ENCODE data around the gene HS3ST4. TPM values are rescaled to one million over a fixed set of nuclear protein-coding genes. Genes with fewer than 3 reads are reported as not detected.

Gene HS3ST4
- polyA plus RNA-seq, 1 donor (not counting 4 experiments of a cell fraction or from before 2014, with no cell fraction given), result not detected

DNA sequence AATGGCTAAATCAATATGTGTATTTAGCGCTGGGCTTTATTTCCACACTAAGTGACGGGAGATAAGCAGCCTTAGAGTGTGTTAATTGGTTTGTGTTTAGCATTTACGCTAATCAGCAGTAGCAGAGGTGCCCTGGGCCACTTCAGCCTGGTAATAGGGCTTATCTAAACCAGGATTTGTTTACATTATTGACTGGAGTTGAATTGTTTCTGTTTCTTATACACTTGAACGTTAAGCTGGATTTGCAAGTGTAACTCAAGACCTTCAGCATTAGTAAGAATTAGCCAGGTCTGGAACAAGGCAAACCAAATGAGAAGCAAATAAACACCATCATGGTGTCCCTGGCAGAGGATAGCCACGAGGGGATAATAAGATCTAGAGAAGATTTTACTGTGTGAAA lies 313.6 kb downstream of the HS3ST4 start:
- Histone ChIP-seq H4K20me1 (ENCODE audit: control insufficient read depth, extremely low read depth, insufficient read depth, low read length) (no peaks in the 10 kb centered on the region), H3K4me2 (ENCODE audit: control insufficient read depth, extremely low read depth, insufficient read depth, low read depth, low read length) (no peak overlapping the region), H3K9me1 (ENCODE audit: control insufficient read depth, extremely low read depth, insufficient read depth, low read length) (no peaks in the 10 kb centered on the region), H3K27ac (ENCODE audit: control insufficient read depth, insufficient read depth, low read length) (no peak overlapping the region), H2AFZ (ENCODE audit: control insufficient read depth, low read length) (no peak overlapping the region), H3K9ac (ENCODE audit: control insufficient read depth, extremely low read depth, insufficient read depth, low read length) (no peak overlapping the region), H3K4me3 (ENCODE audit: control insufficient read depth in 2 of 3, extremely low read depth in 1 of 3, insufficient read depth in 2 of 3, low read depth in 1 of 3, low read length in 3 of 3) (no peak overlapping the region), H3K27me3 (ENCODE audit: control insufficient read depth, extremely low read depth, insufficient read depth, low read length) (no peaks in the 10 kb centered on the region), H3K79me2 (ENCODE audit: control insufficient read depth, insufficient read depth, low read length) (no peaks in the 10 kb centered on the region), H3K36me3 (ENCODE audit: control insufficient read depth in 2 of 2, extremely low read depth in 1 of 2, insufficient read depth in 2 of 2, low read length in 2 of 2) (no peaks in the 10 kb centered on the region), H3K9me3 (ENCODE audit: control insufficient read depth, low read depth, low read length) (peaks cover 8% of the 10 kb centered on the region), H3K4me1 (ENCODE audit: control insufficient read depth, extremely low read depth, insufficient read depth, low read length) (no peaks in the 10 kb centered on the region)
- DNase-seq (ENCODE audit: low read depth, low spot score) (no peak), FAIRE-seq (no peak)
- dilution Hi-C loops (cut with MboI; ENCODE audit: extremely low pct_ligation_motif_present, low sequenced_read_pairs), result no loop called here
- TF ChIP-seq EZH2 (IDR thresholded peaks at IDR 0.05; ENCODE audit: low read length), result no peak
- TF ChIP-seq, protein P1, sequence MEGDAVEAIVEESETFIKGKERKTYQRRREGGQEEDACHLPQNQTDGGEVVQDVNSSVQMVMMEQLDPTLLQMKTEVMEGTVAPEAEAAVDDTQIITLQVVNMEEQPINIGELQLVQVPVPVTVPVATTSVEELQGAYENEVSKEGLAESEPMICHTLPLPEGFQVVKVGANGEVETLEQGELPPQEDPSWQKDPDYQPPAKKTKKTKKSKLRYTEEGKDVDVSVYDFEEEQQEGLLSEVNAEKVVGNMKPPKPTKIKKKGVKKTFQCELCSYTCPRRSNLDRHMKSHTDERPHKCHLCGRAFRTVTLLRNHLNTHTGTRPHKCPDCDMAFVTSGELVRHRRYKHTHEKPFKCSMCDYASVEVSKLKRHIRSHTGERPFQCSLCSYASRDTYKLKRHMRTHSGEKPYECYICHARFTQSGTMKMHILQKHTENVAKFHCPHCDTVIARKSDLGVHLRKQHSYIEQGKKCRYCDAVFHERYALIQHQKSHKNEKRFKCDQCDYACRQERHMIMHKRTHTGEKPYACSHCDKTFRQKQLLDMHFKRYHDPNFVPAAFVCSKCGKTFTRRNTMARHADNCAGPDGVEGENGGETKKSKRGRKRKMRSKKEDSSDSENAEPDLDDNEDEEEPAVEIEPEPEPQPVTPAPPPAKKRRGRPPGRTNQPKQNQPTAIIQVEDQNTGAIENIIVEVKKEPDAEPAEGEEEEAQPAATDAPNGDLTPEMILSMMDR (optimal IDR thresholded peaks at IDR 0.05 in 1 of 3, IDR thresholded peaks at IDR 0.05 in 1 of 3, conservative IDR thresholded peaks at IDR 0.05 in 1 of 3; ENCODE audit: extremely low read depth in 1 of 3, insufficient read depth in 2 of 3, low read length in 3 of 3), result no peak

DNA sequence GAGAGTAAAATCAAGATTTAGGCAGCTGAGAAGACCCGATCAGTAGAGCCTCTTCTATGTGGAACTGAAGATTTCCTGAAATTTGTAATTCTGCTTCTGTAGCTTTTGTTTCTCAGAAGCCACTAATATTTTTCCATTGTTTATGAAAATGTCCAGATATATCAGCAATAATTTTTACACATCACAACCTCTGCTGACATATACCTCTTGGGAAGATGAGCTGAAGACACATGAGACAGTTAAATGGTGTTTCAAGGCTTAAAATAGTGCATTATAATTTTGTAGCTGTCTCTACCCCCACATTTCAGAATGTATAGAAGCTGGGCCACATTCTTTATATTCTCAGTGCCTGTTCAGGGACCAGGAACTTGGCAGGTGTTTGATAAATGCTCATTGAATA lies 320.6 kb downstream of the HS3ST4 start:
- no peaks in the 10 kb centered on the region for H4K20me1 ChIP-seq (ENCODE audit: control insufficient read depth, extremely low read depth, insufficient read depth, low read length)
- H3K27me3 ChIP-seq (ENCODE audit: control insufficient read depth, extremely low read depth, insufficient read depth, low read length), result no peaks in the 10 kb centered on the region
- no peaks in the 10 kb centered on the region for H3K4me1 ChIP-seq (ENCODE audit: control insufficient read depth, extremely low read depth, insufficient read depth, low read length)
- FAIRE-seq (no peak), DNase-seq (ENCODE audit: low read depth, low spot score) (no peak)
- H3K9ac ChIP-seq (ENCODE audit: control insufficient read depth, extremely low read depth, insufficient read depth, low read length), result no peak overlapping the region
- no peaks in the 10 kb centered on the region for H3K9me1 ChIP-seq (ENCODE audit: control insufficient read depth, extremely low read depth, insufficient read depth, low read length)
- no peak for TF ChIP-seq EZH2 (IDR thresholded peaks at IDR 0.05; ENCODE audit: low read length)
- TF ChIP-seq, protein P1 (optimal IDR thresholded peaks at IDR 0.05 in 1 of 3, IDR thresholded peaks at IDR 0.05 in 1 of 3, conservative IDR thresholded peaks at IDR 0.05 in 1 of 3; ENCODE audit: extremely low read depth in 1 of 3, insufficient read depth in 2 of 3, low read length in 3 of 3), result no peak
- no peaks in the 10 kb centered on the region for H3K79me2 ChIP-seq (ENCODE audit: control insufficient read depth, insufficient read depth, low read length)
- no peak overlapping the region for H3K4me3 ChIP-seq (ENCODE audit: control insufficient read depth in 2 of 3, extremely low read depth in 1 of 3, insufficient read depth in 2 of 3, low read depth in 1 of 3, low read length in 3 of 3)
- no peak overlapping the region for H3K27ac ChIP-seq (ENCODE audit: control insufficient read depth, insufficient read depth, low read length)
- no peak overlapping the region for H3K4me2 ChIP-seq (ENCODE audit: control insufficient read depth, extremely low read depth, insufficient read depth, low read depth, low read length)
- peaks cover 4% of the 10 kb centered on the region for H3K9me3 ChIP-seq (ENCODE audit: control insufficient read depth, low read depth, low read length)
- H3K36me3 ChIP-seq (ENCODE audit: control insufficient read depth in 2 of 2, extremely low read depth in 1 of 2, insufficient read depth in 2 of 2, low read length in 2 of 2), result no peaks in the 10 kb centered on the region
- dilution Hi-C loops (cut with MboI; ENCODE audit: extremely low pct_ligation_motif_present, low sequenced_read_pairs), result no loop called here
- no peak overlapping the region for H2AFZ ChIP-seq (ENCODE audit: control insufficient read depth, low read length)
